K562 (cell line): Measurements from ENCODE around the gene GALNT9.

Experiments used
- BHLHE40 ChIP-seq: IDR thresholded peaks from 2 replicates; pipeline ENCODE4 v1.6.1; 2011; ENCODE audit warnings: low read length, improper control_type of control experiment
- CBX8 ChIP-seq: fragments of 200-600 bp; sonication (generic); IDR thresholded peaks from 2 replicates; pipeline ENCODE4 v1.6.1; 2012; ENCODE audit warnings: borderline replicate concordance, mixed run types, low read depth, mild to moderate bottlenecking, moderate library complexity, mixed read lengths, low read length, control low read depth, inconsistent platforms; ENCODE audit not compliant: poor library complexity, severe bottlenecking; ENCODE audit errors: extremely low read depth
- CTCF ChIP-seq, 3 experiments: IDR thresholded peaks in 2 of 3; conservative IDR thresholded peaks in 1 of 3; 2 replicates each; pipeline ENCODE4 v1.5.1; 2011 to 2012; ENCODE audit warnings: low read length in 3 of 3, mild to moderate bottlenecking in 3 of 3, control low read depth in 2 of 3, improper control_type of control experiment in 1 of 3, inconsistent platforms in 1 of 3, low read depth in 1 of 3, mixed read lengths in 1 of 3, moderate library complexity in 1 of 3; ENCODE audit not compliant: insufficient read depth in 2 of 3
- CXXC5 ChIP-seq: fragments of 250-450 bp; sonication (Bioruptor Pico); IDR thresholded peaks from 2 replicates; pipeline ENCODE4 v1.8.0; 2022; ENCODE audit warnings: inconsistent platforms, mild to moderate bottlenecking, moderate library complexity
- GABPA ChIP-seq: fragments of 200-800 bp; sonication (Bioruptor generic); conservative IDR thresholded peaks from 2 replicates; pipeline ENCODE4 v1.6.1; 2016; ENCODE audit warnings: low read depth, missing genetic modification characterization, missing compliant biosample characterization
- HDAC1 ChIP-seq, 2 experiments: fragments of 450-650 bp; IDR thresholded peaks; 2 replicates each; pipeline ENCODE4 v1.6.1; 2016 to 2017; ENCODE audit warnings: inconsistent platforms in 1 of 2, mild to moderate bottlenecking in 1 of 2, moderate library complexity in 1 of 2
- NFE2L1 ChIP-seq: fragments of 450-650 bp; IDR thresholded peaks from 2 replicates; pipeline ENCODE4 v1.6.1; 2016; ENCODE audit warnings: missing genetic modification characterization, low read depth, mild to moderate bottlenecking, missing compliant biosample characterization, moderate library complexity, borderline replicate concordance
- SAFB2 ChIP-seq: fragments of 200-400 bp; formaldehyde crosslinking; IDR thresholded peaks from 2 replicates; pipeline ENCODE4 v1.6.1; 2018; ENCODE audit warnings: borderline replicate concordance, low read length, low read depth, moderate library complexity; ENCODE audit not compliant: severe bottlenecking
- SP2 ChIP-seq: IDR thresholded peaks from 2 replicates; pipeline ENCODE4 v1.6.1; 2011; ENCODE audit warnings: mild to moderate bottlenecking, low read depth, low read length, moderate library complexity; ENCODE audit not compliant: poor library complexity, severe bottlenecking; ENCODE audit errors: extremely low read depth
- ZFP1 ChIP-seq: fragments of 450-650 bp; formaldehyde crosslinking; IDR thresholded peaks from 2 replicates; pipeline ENCODE4 v1.4.0; 2020; ENCODE audit warnings: mild to moderate bottlenecking, mixed read lengths
- ZFX ChIP-seq: sonication (generic); formaldehyde crosslinking; IDR thresholded peaks from 2 replicates; pipeline ENCODE4 v1.8.0; 2022; ENCODE audit warnings: mild to moderate bottlenecking, missing genetic modification reagents, moderate library complexity
- ZKSCAN1 ChIP-seq: fragments of 150-350 bp; IDR thresholded peaks from 2 replicates; pipeline ENCODE4 v1.6.1; 2016; ENCODE audit warnings: low read depth, low read length
- ZNF395 ChIP-seq: fragments of 200-800 bp; sonication (Bioruptor generic); IDR thresholded peaks from 2 replicates; pipeline ENCODE4 v1.6.1; 2017; ENCODE audit warnings: missing genetic modification characterization, missing compliant biosample characterization

GRCh38 chr12:132163041-132163910, 166.1 kb downstream of the GALNT9 start:
- no peak for TF ChIP-seq SP2
- TF ChIP-seq GABPA (tag), result no peak
- TF ChIP-seq SAFB2, result no peak
- TF ChIP-seq CBX8, result no peak
- TF ChIP-seq ZFX, result no peak
- no peak for TF ChIP-seq CXXC5 (CRISPR knock-in tag)
- TF ChIP-seq BHLHE40, result no peak
- TF ChIP-seq ZKSCAN1, result no peak
- no peak for TF ChIP-seq ZFP1 (CRISPR knock-in tag)
- no peak for TF ChIP-seq HDAC1 (IDR thresholded peaks at IDR 0.05)
- TF ChIP-seq NFE2L1, result no peak
- TF ChIP-seq CTCF (IDR thresholded peaks at IDR 0.05 in 2 of 3, conservative IDR thresholded peaks at IDR 0.05 in 1 of 3; ENCODE audit: insufficient read depth in 2 of 3, low read depth in 1 of 3, low read length in 3 of 3), result no peak
- TF ChIP-seq ZNF395 (CRISPR knock-in tag), result no peak
